ENCODE measurements around the gene SHC3. TPM values are rescaled to one million over a fixed set of nuclear protein-coding genes. Genes with fewer than 3 reads are reported as not detected.

SHC3 gene
- total RNA-seq, 4 donors from 2014 or later, result 2.2 to 4.0 (median 3.1) TPM

DNA sequence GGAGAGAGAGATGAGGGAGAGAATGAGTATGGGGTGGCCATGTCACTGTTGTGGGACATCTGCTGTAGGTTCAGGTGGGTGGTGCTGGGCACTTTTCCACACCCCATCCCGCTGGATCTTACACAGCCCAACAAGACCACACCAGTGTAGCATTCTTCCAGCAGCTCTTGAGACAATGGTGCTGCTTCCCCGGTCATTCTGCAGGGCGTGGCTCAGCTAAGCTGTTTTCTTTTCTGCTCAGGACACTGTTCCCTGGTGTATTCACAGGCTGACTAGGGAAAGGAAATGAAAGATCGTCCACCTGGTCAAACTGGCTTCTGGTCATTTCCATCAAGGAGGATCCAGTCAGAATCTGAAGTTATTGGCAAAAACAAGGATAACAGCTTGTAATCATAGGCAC lies 111.8 kb downstream of the SHC3 start:
- WGBS, result 74% methylated on average over 2 of the region's 4 CpGs
- no peaks in the 10 kb centered on the region for H3K9me3 ChIP-seq
- no peak for DNase-seq (ENCODE audit: extremely low spot score)
- no peak overlapping the region for H3K4me3 ChIP-seq
- H3K27me3 ChIP-seq, result no peaks in the 10 kb centered on the region
- H3K4me1 ChIP-seq, result no peaks in the 10 kb centered on the region
- no peaks in the 10 kb centered on the region for H3K36me3 ChIP-seq
- H3K27ac ChIP-seq (replicated peaks in 1 of 4), result no peak overlapping the region
- TF ChIP-seq POLR2A (IDR thresholded peaks at IDR 0.05; ENCODE audit: low read depth), result no peak
- TF ChIP-seq POLR2AphosphoS5 (IDR thresholded peaks at IDR 0.05), result no peak
- TF ChIP-seq, protein P1, sequence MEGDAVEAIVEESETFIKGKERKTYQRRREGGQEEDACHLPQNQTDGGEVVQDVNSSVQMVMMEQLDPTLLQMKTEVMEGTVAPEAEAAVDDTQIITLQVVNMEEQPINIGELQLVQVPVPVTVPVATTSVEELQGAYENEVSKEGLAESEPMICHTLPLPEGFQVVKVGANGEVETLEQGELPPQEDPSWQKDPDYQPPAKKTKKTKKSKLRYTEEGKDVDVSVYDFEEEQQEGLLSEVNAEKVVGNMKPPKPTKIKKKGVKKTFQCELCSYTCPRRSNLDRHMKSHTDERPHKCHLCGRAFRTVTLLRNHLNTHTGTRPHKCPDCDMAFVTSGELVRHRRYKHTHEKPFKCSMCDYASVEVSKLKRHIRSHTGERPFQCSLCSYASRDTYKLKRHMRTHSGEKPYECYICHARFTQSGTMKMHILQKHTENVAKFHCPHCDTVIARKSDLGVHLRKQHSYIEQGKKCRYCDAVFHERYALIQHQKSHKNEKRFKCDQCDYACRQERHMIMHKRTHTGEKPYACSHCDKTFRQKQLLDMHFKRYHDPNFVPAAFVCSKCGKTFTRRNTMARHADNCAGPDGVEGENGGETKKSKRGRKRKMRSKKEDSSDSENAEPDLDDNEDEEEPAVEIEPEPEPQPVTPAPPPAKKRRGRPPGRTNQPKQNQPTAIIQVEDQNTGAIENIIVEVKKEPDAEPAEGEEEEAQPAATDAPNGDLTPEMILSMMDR (IDR thresholded peaks at IDR 0.05), result no peak
- TF ChIP-seq EP300 (IDR thresholded peaks at IDR 0.05), result no peak
- intact Hi-C loops (cut with DNase I), result no loop called here

- intact Hi-C loops (cut with DNase I), result no loop called here
- no peak overlapping the region for H3K27ac ChIP-seq (replicated peaks in 1 of 4)
- no peaks in the 10 kb centered on the region for H3K9me3 ChIP-seq
- TF ChIP-seq, protein P1 (IDR thresholded peaks at IDR 0.05), result no peak
- TF ChIP-seq EP300 (IDR thresholded peaks at IDR 0.05) (no peak), POLR2A (IDR thresholded peaks at IDR 0.05; ENCODE audit: low read depth) (no peak), POLR2AphosphoS5 (IDR thresholded peaks at IDR 0.05) (no peak)
- no peak for DNase-seq (ENCODE audit: extremely low spot score)
- H3K4me3 ChIP-seq, result no peak overlapping the region
- H3K27me3 ChIP-seq, result no peaks in the 10 kb centered on the region
- WGBS, result 81% methylated on average over 6 of the region's 6 CpGs
- H3K4me1 ChIP-seq, result no peaks in the 10 kb centered on the region
- H3K36me3 ChIP-seq, result no peaks in the 10 kb centered on the region
Measured at GRCh38 chr9:89065921-89066320, 112.7 kb downstream of the SHC3 start.

GRCh38 chr9:89060790-89061189 lies 117.8 kb downstream of the SHC3 start:
- Histone ChIP-seq H3K9me3 (no peaks in the 10 kb centered on the region), H3K4me1 (no peaks in the 10 kb centered on the region), H3K27ac (replicated peaks in 1 of 4) (no peak overlapping the region), H3K27me3 (no peaks in the 10 kb centered on the region), H3K4me3 (no peak overlapping the region), H3K36me3 (no peaks in the 10 kb centered on the region)
- TF ChIP-seq, protein P1 (IDR thresholded peaks at IDR 0.05), result no peak
- no peak for TF ChIP-seq EP300 (IDR thresholded peaks at IDR 0.05)
- TF ChIP-seq POLR2A (IDR thresholded peaks at IDR 0.05; ENCODE audit: low read depth), result no peak
- TF ChIP-seq POLR2AphosphoS5 (IDR thresholded peaks at IDR 0.05), result no peak
- no peak for DNase-seq (ENCODE audit: extremely low spot score)
- WGBS, result 92% methylated on average over 5 of the region's 5 CpGs
- intact Hi-C loops (cut with DNase I), result no loop called here

DNA sequence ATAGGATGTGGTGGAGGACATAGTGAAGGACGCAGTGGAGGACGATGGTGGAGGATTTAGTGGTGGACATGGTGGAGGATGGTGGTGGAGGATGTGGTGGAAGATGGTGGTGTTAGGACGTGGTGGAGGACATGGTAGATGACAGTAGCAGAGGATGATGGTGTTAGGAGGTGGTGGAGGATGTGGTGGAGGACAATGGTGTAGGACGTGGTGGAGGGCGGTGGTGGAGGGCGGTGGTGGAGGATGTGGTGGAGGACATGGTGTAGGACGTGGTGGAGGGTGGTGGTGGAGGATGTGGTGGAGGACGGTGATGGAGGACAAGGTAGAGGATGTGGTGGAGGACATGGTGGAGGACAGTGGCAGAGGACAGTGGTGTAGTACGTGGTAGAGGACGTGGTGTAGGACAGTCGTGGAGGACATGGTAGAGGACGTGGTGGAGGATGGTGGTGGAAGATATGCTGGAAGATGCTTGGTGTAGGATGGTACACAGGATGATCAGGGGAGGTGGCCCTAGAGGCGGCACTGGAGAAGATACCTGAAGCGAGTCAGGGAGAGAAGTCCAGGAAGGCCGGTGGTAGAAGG lies 118.6 kb downstream of the SHC3 start:
- no peaks in the 10 kb centered on the region for H3K4me1 ChIP-seq
- no peak overlapping the region for H3K27ac ChIP-seq (replicated peaks in 1 of 4)
- H3K36me3 ChIP-seq, result no peaks in the 10 kb centered on the region
- TF ChIP-seq EP300 (IDR thresholded peaks at IDR 0.05), result no peak
- no peak for TF ChIP-seq POLR2A (IDR thresholded peaks at IDR 0.05; ENCODE audit: low read depth)
- TF ChIP-seq, protein P1 (IDR thresholded peaks at IDR 0.05), result no peak
- TF ChIP-seq POLR2AphosphoS5 (IDR thresholded peaks at IDR 0.05), result no peak
- no peaks in the 10 kb centered on the region for H3K9me3 ChIP-seq
- DNase-seq (ENCODE audit: extremely low spot score), result no peak
- 92% methylated on average over 14 of the region's 15 CpGs for WGBS
- intact Hi-C loops (cut with DNase I), result no loop called here
- H3K4me3 ChIP-seq, result no peak overlapping the region
- H3K27me3 ChIP-seq, result no peaks in the 10 kb centered on the region

GRCh38 chr9:89058906-89059305 lies 119.7 kb downstream of the SHC3 start:
- TF ChIP-seq EP300 (IDR thresholded peaks at IDR 0.05) (no peak), POLR2AphosphoS5 (IDR thresholded peaks at IDR 0.05) (no peak), POLR2A (IDR thresholded peaks at IDR 0.05; ENCODE audit: low read depth) (no peak)
- TF ChIP-seq, protein P1 (IDR thresholded peaks at IDR 0.05), result no peak

More at GRCh38 chr9:89058906-89059305, 119.7 kb downstream of the SHC3 start:
- intact Hi-C loops (cut with DNase I), result no loop called here
- Histone ChIP-seq H3K27me3 (no peaks in the 10 kb centered on the region), H3K36me3 (no peaks in the 10 kb centered on the region), H3K9me3 (no peaks in the 10 kb centered on the region), H3K4me1 (no peaks in the 10 kb centered on the region), H3K4me3 (no peak overlapping the region), H3K27ac (replicated peaks in 1 of 4) (no peak overlapping the region)
- DNase-seq (ENCODE audit: extremely low spot score), result no peak
- WGBS, result 96% methylated on average over 12 of the region's 12 CpGs
